ENCODE results near the gene MUS81.

DNA sequence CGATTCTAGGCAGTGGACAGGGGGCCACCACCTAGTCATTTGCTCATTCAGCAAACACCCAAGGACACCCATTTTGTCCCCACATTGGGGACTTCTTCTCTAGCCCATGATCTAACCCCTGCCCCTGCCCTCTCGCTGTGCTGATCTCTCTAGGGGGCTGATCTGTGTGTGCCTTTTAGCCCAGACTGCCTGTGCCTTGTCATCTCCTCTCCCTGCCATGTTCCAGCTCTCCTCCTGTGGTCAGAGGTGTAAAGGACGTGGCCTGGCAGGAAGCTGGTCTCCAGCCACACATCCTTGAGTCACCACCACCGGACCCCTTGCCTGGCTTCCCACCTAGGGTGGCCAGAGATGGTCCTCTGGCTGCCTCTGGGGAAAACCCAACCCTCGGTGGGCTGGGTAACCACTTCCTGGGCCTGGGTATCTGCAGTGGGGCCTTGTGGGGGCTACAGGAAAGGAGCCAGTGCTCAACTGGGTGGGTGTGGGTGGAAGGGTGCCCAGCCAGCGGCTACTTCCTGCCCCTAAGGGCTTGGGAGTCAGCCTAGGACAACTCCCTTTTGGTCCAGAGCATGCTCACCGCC, 20.7 kb downstream of the MUS81 start:
- TF ChIP-seq, protein P1, sequence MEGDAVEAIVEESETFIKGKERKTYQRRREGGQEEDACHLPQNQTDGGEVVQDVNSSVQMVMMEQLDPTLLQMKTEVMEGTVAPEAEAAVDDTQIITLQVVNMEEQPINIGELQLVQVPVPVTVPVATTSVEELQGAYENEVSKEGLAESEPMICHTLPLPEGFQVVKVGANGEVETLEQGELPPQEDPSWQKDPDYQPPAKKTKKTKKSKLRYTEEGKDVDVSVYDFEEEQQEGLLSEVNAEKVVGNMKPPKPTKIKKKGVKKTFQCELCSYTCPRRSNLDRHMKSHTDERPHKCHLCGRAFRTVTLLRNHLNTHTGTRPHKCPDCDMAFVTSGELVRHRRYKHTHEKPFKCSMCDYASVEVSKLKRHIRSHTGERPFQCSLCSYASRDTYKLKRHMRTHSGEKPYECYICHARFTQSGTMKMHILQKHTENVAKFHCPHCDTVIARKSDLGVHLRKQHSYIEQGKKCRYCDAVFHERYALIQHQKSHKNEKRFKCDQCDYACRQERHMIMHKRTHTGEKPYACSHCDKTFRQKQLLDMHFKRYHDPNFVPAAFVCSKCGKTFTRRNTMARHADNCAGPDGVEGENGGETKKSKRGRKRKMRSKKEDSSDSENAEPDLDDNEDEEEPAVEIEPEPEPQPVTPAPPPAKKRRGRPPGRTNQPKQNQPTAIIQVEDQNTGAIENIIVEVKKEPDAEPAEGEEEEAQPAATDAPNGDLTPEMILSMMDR (conservative IDR thresholded peaks at IDR 0.05; ENCODE audit: low read length) = no peak
- TF ChIP-seq EZH2phosphoT487 (IDR thresholded peaks at IDR 0.05; ENCODE audit: borderline replicate concordance, low read depth, low read length) = no peak
